Choroid plexus epithelial cell (primary cell): ENCODE results near the gene OR8G5.

ENCODE experiments used
- DNase-seq: peaks from one replicate; pipeline ENCODE4 v3.0.0-alpha.2; 2010; ENCODE audit warnings: low read depth
- H3K4me3 ChIP-seq: 2 replicates; pipeline ENCODE4 v1.5.1; 2011; ENCODE audit warnings: low read depth, mild to moderate bottlenecking, control low read depth, low read length, moderate library complexity
- TF ChIP-seq, protein P1 (sequence below): conservative IDR thresholded peaks from 2 replicates; pipeline ENCODE4 v1.5.1; 2011; ENCODE audit warnings: low read depth, mild to moderate bottlenecking, control low read depth, inconsistent platforms, low read length, moderate library complexity

OR8G5 gene

DNA sequence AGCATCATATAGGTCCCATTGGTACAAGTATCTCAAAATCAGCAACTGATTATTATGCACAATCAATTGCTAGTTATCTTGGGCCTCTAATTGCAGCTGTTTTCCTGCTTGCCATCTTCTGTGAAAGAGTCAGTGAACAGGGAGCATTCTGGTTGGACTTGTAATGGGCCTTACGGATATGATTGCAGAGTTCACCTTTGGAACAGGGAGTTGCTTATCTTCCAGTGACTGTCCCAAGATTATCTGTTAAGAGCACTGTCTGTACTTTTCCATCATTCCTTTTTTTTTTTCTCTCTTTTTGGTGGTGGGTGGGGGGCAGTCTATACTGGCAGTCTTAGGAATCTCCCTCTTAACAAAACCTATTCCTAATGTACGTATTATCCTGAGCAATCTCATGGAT is 17.8 kb downstream of the OR8G5 start:
- no peak overlapping the region for H3K4me3 ChIP-seq
- DNase-seq: no peak
- TF ChIP-seq, protein P1, sequence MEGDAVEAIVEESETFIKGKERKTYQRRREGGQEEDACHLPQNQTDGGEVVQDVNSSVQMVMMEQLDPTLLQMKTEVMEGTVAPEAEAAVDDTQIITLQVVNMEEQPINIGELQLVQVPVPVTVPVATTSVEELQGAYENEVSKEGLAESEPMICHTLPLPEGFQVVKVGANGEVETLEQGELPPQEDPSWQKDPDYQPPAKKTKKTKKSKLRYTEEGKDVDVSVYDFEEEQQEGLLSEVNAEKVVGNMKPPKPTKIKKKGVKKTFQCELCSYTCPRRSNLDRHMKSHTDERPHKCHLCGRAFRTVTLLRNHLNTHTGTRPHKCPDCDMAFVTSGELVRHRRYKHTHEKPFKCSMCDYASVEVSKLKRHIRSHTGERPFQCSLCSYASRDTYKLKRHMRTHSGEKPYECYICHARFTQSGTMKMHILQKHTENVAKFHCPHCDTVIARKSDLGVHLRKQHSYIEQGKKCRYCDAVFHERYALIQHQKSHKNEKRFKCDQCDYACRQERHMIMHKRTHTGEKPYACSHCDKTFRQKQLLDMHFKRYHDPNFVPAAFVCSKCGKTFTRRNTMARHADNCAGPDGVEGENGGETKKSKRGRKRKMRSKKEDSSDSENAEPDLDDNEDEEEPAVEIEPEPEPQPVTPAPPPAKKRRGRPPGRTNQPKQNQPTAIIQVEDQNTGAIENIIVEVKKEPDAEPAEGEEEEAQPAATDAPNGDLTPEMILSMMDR: no peak

DNA sequence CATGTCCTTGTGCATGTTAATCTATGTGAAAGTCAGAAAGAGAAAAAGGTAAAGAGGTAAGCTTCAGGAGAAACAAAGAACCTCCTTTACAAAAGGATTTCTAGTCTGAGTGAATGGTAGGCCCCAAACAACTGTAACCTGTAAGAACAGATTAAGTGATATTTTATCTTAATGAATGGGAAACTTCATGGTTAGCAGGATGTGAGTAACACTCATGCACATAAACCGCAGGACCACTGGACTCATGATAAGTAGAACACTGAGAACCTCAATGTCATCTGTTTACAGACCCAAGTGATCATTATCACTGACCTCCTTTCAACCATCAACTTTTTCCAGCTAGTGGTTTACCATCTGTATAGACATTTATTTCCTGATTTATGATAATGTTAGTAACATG is 19.9 kb downstream of the OR8G5 start:
- peak; percentile 66 for DNase-seq
- H3K4me3 ChIP-seq: no peak overlapping the region
- TF ChIP-seq, protein P1: no peak

DNA sequence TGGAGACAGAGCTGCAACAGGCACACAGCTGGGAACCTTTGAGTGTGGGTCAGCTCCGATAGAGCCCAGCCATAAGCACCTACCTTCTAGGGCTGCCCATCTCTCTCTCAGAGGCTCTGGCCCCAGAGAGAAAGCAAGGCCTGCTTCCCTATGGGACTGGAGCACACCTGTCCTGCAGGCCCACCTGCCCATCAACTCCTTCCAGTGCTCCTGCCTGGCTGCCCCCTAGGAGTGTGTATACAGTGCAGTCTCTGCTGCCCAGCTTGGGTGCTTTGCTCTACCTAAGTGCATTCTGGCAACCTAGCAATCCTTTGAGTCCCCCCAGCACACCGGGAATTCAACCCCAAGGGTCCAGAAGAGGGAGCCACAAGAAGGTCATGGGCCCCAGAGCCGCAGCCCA is 21.0 kb downstream of the OR8G5 start:
- TF ChIP-seq, protein P1: no peak
- DNase-seq: no peak

DNA sequence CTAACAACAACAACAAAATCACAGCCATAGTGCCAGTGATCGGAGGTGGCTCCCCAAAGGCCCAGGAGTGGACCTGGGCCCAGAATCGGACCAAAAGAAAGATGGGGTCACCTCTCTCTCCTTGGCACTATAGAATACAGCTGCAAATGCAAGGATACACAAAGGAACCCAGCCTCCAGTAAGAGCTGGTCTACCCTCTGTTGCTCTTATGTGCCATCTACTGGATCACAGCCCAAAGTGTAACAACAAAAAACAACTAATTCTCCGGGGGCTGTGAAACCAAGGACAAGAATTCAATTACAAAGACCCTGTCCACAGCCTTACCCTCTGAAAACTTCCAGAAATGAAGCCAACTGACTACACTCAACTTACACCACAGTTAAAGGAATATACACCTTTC is 21.6 kb downstream of the OR8G5 start:
- DNase-seq: no peak
- TF ChIP-seq, protein P1: peak; percentile 16
- no peak overlapping the region for H3K4me3 ChIP-seq

More for the DNA sequence above, 21.0 kb downstream of the OR8G5 start:
- H3K4me3 ChIP-seq: no peak overlapping the region

DNA sequence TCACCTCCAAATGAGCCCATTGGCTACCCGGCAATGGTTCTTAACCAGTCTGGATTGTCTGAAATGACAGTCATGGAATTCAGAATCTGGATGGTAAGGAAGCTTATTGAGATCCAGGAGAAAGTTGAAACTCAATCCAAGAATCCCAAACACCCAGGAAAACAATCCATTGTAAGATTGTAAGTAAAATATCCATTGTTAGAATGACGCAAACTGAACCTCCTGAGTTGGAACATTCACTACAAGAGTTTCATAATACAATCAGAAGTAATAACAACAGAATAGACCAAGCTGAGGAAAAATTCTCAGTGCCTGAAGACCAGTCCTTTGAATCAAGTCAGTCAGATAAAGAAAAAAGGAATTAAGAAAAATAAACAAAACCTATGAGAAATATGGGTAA is 22.1 kb downstream of the OR8G5 start:
- no peak overlapping the region for H3K4me3 ChIP-seq
- TF ChIP-seq, protein P1: no peak
- DNase-seq: peak; percentile 18

DNA sequence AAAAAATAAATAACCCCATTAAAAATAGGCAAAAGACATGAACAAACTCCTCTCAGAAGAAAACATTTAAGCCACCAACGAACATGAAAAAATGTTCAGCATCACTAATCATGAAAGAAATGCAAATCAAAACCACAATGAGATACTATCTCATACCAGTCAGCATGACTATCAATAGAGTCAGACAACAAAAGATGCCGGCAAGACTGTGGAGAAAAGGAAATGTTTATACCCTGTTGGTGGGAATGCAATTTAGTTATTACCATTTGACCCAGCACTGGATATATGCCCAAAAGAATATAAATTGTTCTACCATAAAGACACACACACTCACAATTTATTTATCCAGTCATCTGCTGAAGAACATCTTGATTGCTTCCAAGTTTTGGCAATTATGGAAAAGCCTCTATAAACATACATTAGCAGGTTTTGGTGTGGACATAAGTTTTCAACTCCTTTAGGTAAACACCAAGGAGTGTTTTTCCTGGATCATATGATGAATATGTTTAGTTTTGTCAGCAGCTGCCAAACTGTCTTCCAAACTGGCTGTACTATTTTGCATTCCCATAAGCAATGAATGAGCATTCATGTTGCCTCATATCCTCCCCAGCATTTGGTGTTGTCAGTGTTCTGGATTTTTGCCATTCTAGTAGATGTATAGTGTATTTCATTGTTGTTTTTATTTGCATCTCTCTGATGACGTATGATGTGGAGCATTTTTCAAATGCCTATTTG is 29.6 kb downstream of the OR8G5 start:
- TF ChIP-seq, protein P1: no peak
- peak; percentile 85 for DNase-seq
- no peak overlapping the region for H3K4me3 ChIP-seq

DNA sequence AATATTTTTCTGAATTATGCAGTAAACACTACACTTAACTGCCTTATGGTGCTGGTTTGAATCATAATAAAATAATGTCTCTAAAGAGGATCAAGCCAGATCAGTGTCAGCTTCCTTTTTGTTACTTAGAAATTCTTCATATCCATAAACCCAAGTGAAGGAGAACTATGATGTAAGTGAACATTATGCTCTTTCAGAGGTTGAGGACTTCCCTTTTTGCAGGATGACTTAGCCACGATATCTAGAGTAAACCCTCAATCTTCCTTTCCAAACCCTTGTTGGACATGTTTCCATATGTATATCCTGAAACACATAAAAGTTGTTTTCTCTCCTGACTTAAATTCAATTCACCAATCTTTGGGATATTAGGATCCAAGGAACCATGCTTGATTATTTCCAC is 38.5 kb downstream of the OR8G5 start:
- TF ChIP-seq, protein P1: no peak
- DNase-seq: no peak
- H3K4me3 ChIP-seq: no peak overlapping the region
